Measurements from ENCODE around the gene GSTM3. TPM values are rescaled to one million over a fixed set of nuclear protein-coding genes. Genes with fewer than 3 reads are reported as not detected.
A peak's percentile ranks its signal among the peaks of the same experiment; 100 is the strongest.
"Not testable (repeated sequence)": the region's sequence is repeated elsewhere in the genome, so short reads cannot be mapped to it uniquely, and the experiment has no call there.

GSTM3 gene
- total and polyA plus RNA-seq, 2 donors = 14.8 to 35.5 TPM

- H3K36me3 ChIP-seq (ENCODE audit: control insufficient read depth in 2 of 2, insufficient read depth in 2 of 2, low read length in 1 of 2); H3K27ac ChIP-seq (ENCODE audit: low read depth in 1 of 2, low read length in 1 of 2); H3K27me3 ChIP-seq (ENCODE audit: control insufficient read depth in 2 of 2, insufficient read depth in 1 of 2, low read length in 1 of 2); H3K9me3 ChIP-seq (ENCODE audit: control insufficient read depth in 2 of 2, insufficient read depth in 1 of 2, low read length in 1 of 2); H3K4me3 ChIP-seq (ENCODE audit: low read length in 2 of 2); H3K4me1 ChIP-seq (ENCODE audit: control insufficient read depth in 2 of 2, insufficient read depth in 2 of 2, low read length in 2 of 2); DNase-seq (ENCODE audit: low read depth in 6 of 9, low spot score in 9 of 9): not testable (repeated sequence)
- 97% methylated on average over 10 of the region's 10 CpGs for WGBS
These were observed 7.5 kb upstream of the GSTM3 start for GRCh38 chr1:109748311-109748710.

GRCh38 chr1:109739738-109740614 is 862 bp downstream of the GSTM3 start:
- H3K27me3 ChIP-seq (ENCODE audit: control insufficient read depth in 2 of 2, insufficient read depth in 1 of 2, low read length in 1 of 2) = peaks cover 21 to 26% of the 10 kb centered on the region in 2 donors
- no peaks in the 10 kb centered on the region for H3K36me3 ChIP-seq (ENCODE audit: control insufficient read depth in 2 of 2, insufficient read depth in 2 of 2, low read length in 1 of 2)
- peaks cover 4 to 15% of the 10 kb centered on the region in 2 donors for H3K4me1 ChIP-seq (ENCODE audit: control insufficient read depth in 2 of 2, insufficient read depth in 2 of 2, low read length in 2 of 2)
- DNase-seq (ENCODE audit: low read depth in 6 of 9, low spot score in 9 of 9) = peak; percentile 48 to 88 (median 66)
- peak overlapping the region; percentile 63 to 65 for H3K4me3 ChIP-seq (ENCODE audit: low read length in 2 of 2)
- WGBS = 3% methylated on average over 86 of the region's 86 CpGs
- no peak overlapping the region for H3K27ac ChIP-seq (ENCODE audit: low read depth in 1 of 2, low read length in 1 of 2)
- H3K9me3 ChIP-seq (ENCODE audit: control insufficient read depth in 2 of 2, insufficient read depth in 1 of 2, low read length in 1 of 2) = no peaks in the 10 kb centered on the region

GRCh38 chr1:109733236-109733870 is 7.5 kb downstream of the GSTM3 start:
- Histone ChIP-seq H3K9me3 (ENCODE audit: control insufficient read depth in 2 of 2, insufficient read depth in 1 of 2, low read length in 1 of 2) (no peaks in the 10 kb centered on the region), H3K27me3 (ENCODE audit: control insufficient read depth in 2 of 2, insufficient read depth in 1 of 2, low read length in 1 of 2) (no peaks in the 10 kb centered on the region), H3K4me3 (ENCODE audit: low read length in 2 of 2) (no peak overlapping the region), H3K4me1 (ENCODE audit: control insufficient read depth in 2 of 2, insufficient read depth in 2 of 2, low read length in 2 of 2) (peaks cover 4% of the 10 kb centered on the region in 2 donors), H3K27ac (ENCODE audit: low read depth in 1 of 2, low read length in 1 of 2) (no peak overlapping the region), H3K36me3 (ENCODE audit: control insufficient read depth in 2 of 2, insufficient read depth in 2 of 2, low read length in 1 of 2) (no peaks in the 10 kb centered on the region)
- DNase-seq (ENCODE audit: low read depth in 6 of 9, low spot score in 9 of 9) = no peak
- 96% methylated on average over 4 of the region's 4 CpGs for WGBS

- no peak overlapping the region for H3K4me3 ChIP-seq (ENCODE audit: low read length in 2 of 2)
- H3K27ac ChIP-seq (ENCODE audit: low read depth in 1 of 2, low read length in 1 of 2) = no peak overlapping the region
- H3K36me3 ChIP-seq (ENCODE audit: control insufficient read depth in 2 of 2, insufficient read depth in 2 of 2, low read length in 1 of 2) = no peaks in the 10 kb centered on the region
- no peak for DNase-seq (ENCODE audit: low read depth in 6 of 9, low spot score in 9 of 9)
- no peaks in the 10 kb centered on the region for H3K9me3 ChIP-seq (ENCODE audit: control insufficient read depth in 2 of 2, insufficient read depth in 1 of 2, low read length in 1 of 2)
- H3K4me1 ChIP-seq (ENCODE audit: control insufficient read depth in 2 of 2, insufficient read depth in 2 of 2, low read length in 2 of 2) = peaks cover 4% of the 10 kb centered on the region in 2 donors
- WGBS = 92% methylated on average over 3 of the region's 3 CpGs
- no peaks in the 10 kb centered on the region for H3K27me3 ChIP-seq (ENCODE audit: control insufficient read depth in 2 of 2, insufficient read depth in 1 of 2, low read length in 1 of 2)
These were observed 8.4 kb downstream of the GSTM3 start for GRCh38 chr1:109732390-109732881.

- H3K4me1 ChIP-seq (ENCODE audit: control insufficient read depth in 2 of 2, insufficient read depth in 2 of 2, low read length in 2 of 2) = peaks cover 4% of the 10 kb centered on the region in 2 donors
- no peak overlapping the region for H3K27ac ChIP-seq (ENCODE audit: low read depth in 1 of 2, low read length in 1 of 2)
- no peaks in the 10 kb centered on the region for H3K27me3 ChIP-seq (ENCODE audit: control insufficient read depth in 2 of 2, insufficient read depth in 1 of 2, low read length in 1 of 2)
- no peak for DNase-seq (ENCODE audit: low read depth in 6 of 9, low spot score in 9 of 9)
- WGBS = 88% methylated on average over 6 of the region's 6 CpGs
- no peak overlapping the region for H3K4me3 ChIP-seq (ENCODE audit: low read length in 2 of 2)
- H3K36me3 ChIP-seq (ENCODE audit: control insufficient read depth in 2 of 2, insufficient read depth in 2 of 2, low read length in 1 of 2) = no peaks in the 10 kb centered on the region
- H3K9me3 ChIP-seq (ENCODE audit: control insufficient read depth in 2 of 2, insufficient read depth in 1 of 2, low read length in 1 of 2) = peaks cover 0 to 6% of the 10 kb centered on the region in 2 donors
These were observed 10.2 kb downstream of the GSTM3 start for GRCh38 chr1:109730666-109731065.

GRCh38 chr1:109728870-109729269 is 12.0 kb downstream of the GSTM3 start:
- Histone ChIP-seq H3K4me1 (ENCODE audit: control insufficient read depth in 2 of 2, insufficient read depth in 2 of 2, low read length in 2 of 2) (peaks cover 4% of the 10 kb centered on the region in 2 donors), H3K4me3 (ENCODE audit: low read length in 2 of 2) (no peak overlapping the region), H3K36me3 (ENCODE audit: control insufficient read depth in 2 of 2, insufficient read depth in 2 of 2, low read length in 1 of 2) (no peaks in the 10 kb centered on the region), H3K27ac (ENCODE audit: low read depth in 1 of 2, low read length in 1 of 2) (no peak overlapping the region), H3K9me3 (ENCODE audit: control insufficient read depth in 2 of 2, insufficient read depth in 1 of 2, low read length in 1 of 2) (peaks cover 0 to 6% of the 10 kb centered on the region in 2 donors), H3K27me3 (ENCODE audit: control insufficient read depth in 2 of 2, insufficient read depth in 1 of 2, low read length in 1 of 2) (no peaks in the 10 kb centered on the region)
- DNase-seq (ENCODE audit: low read depth in 6 of 9, low spot score in 9 of 9) = no peak
- WGBS = 97% methylated on average over 7 of the region's 7 CpGs

GRCh38 chr1:109726728-109727373 is 14.0 kb downstream of the GSTM3 start:
- Histone ChIP-seq H3K9me3 (ENCODE audit: control insufficient read depth in 2 of 2, insufficient read depth in 1 of 2, low read length in 1 of 2) (peaks cover 0 to 6% of the 10 kb centered on the region in 2 donors), H3K27ac (ENCODE audit: low read depth in 1 of 2, low read length in 1 of 2) (no peak overlapping the region), H3K27me3 (ENCODE audit: control insufficient read depth in 2 of 2, insufficient read depth in 1 of 2, low read length in 1 of 2) (no peaks in the 10 kb centered on the region), H3K36me3 (ENCODE audit: control insufficient read depth in 2 of 2, insufficient read depth in 2 of 2, low read length in 1 of 2) (no peaks in the 10 kb centered on the region), H3K4me1 (ENCODE audit: control insufficient read depth in 2 of 2, insufficient read depth in 2 of 2, low read length in 2 of 2) (no peaks in the 10 kb centered on the region), H3K4me3 (ENCODE audit: low read length in 2 of 2) (no peak overlapping the region)
- 97% methylated on average over 12 of the region's 12 CpGs for WGBS
- no peak for DNase-seq (ENCODE audit: low read depth in 6 of 9, low spot score in 9 of 9)

GRCh38 chr1:109726007-109726406 is 14.8 kb downstream of the GSTM3 start:
- no peak overlapping the region for H3K27ac ChIP-seq (ENCODE audit: low read depth in 1 of 2, low read length in 1 of 2)
- H3K9me3 ChIP-seq (ENCODE audit: control insufficient read depth in 2 of 2, insufficient read depth in 1 of 2, low read length in 1 of 2) = peaks cover 0 to 6% of the 10 kb centered on the region in 2 donors
- no peak overlapping the region for H3K4me3 ChIP-seq (ENCODE audit: low read length in 2 of 2)
- DNase-seq (ENCODE audit: low read depth in 6 of 9, low spot score in 9 of 9) = no peak
- H3K27me3 ChIP-seq (ENCODE audit: control insufficient read depth in 2 of 2, insufficient read depth in 1 of 2, low read length in 1 of 2) = no peaks in the 10 kb centered on the region
- no peaks in the 10 kb centered on the region for H3K4me1 ChIP-seq (ENCODE audit: control insufficient read depth in 2 of 2, insufficient read depth in 2 of 2, low read length in 2 of 2)
- WGBS = 96% methylated on average over 1 of the region's 1 CpG
- H3K36me3 ChIP-seq (ENCODE audit: control insufficient read depth in 2 of 2, insufficient read depth in 2 of 2, low read length in 1 of 2) = no peaks in the 10 kb centered on the region

GRCh38 chr1:109725510-109725909 is 15.3 kb downstream of the GSTM3 start:
- Histone ChIP-seq H3K9me3 (ENCODE audit: control insufficient read depth in 2 of 2, insufficient read depth in 1 of 2, low read length in 1 of 2) (peaks cover 0 to 6% of the 10 kb centered on the region in 2 donors), H3K4me3 (ENCODE audit: low read length in 2 of 2) (no peak overlapping the region), H3K4me1 (ENCODE audit: control insufficient read depth in 2 of 2, insufficient read depth in 2 of 2, low read length in 2 of 2) (no peaks in the 10 kb centered on the region), H3K27me3 (ENCODE audit: control insufficient read depth in 2 of 2, insufficient read depth in 1 of 2, low read length in 1 of 2) (no peaks in the 10 kb centered on the region), H3K36me3 (ENCODE audit: control insufficient read depth in 2 of 2, insufficient read depth in 2 of 2, low read length in 1 of 2) (no peaks in the 10 kb centered on the region), H3K27ac (ENCODE audit: low read depth in 1 of 2, low read length in 1 of 2) (no peak overlapping the region)
- 93% methylated on average over 4 of the region's 4 CpGs for WGBS
- DNase-seq (ENCODE audit: low read depth in 6 of 9, low spot score in 9 of 9) = no peak
